HG03457 (cell line): ENCODE measurements around the gene RANGAP1.
"Not testable (repeated sequence)": the region's sequence is repeated elsewhere in the genome, so short reads cannot be mapped to it uniquely, and the experiment has no call there.

Experiments
- ATAC-seq: cut with Tn5 transposase; IDR thresholded peaks from one replicate; pipeline ENCODE4 v1.9.1; 2021; ENCODE audit warnings: moderate number of reproducible peaks; ENCODE audit not compliant: unreplicated experiment

The RANGAP1 gene

DNA sequence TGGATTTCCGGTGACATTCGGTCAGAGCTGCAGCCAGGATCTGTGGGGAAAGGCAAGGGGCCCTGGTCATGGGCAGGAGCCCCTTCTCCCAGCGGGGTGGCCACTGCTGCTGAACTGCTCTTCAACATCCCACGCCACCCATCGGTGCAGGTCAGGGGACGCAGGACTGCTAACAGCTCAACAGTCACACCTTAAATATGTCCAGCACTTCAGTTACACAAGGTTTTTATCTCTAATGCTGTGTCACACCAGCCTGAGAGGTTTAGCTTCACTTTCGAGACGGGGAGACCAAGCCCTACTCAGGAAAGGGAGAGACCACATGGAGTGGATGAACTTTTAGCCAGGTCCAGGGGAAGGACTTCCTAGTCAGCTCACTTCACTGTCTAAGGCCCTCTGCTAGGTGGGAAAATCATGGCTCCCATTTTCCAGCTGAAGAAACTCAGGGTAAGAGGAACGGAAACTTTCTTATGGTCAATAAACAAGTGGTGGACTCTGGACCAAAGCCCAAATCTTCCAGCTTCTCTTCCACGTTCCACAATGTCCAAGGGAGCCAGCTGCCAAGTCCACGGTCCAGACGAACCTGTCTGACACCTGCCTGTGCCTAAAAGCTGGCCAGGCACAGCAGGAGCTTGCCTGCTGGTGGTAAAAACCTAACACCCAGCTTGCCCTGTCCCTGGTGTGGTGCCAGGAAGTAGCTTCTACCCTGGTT lies 24.3 kb downstream of the RANGAP1 start:
- ATAC-seq: no peak

DNA sequence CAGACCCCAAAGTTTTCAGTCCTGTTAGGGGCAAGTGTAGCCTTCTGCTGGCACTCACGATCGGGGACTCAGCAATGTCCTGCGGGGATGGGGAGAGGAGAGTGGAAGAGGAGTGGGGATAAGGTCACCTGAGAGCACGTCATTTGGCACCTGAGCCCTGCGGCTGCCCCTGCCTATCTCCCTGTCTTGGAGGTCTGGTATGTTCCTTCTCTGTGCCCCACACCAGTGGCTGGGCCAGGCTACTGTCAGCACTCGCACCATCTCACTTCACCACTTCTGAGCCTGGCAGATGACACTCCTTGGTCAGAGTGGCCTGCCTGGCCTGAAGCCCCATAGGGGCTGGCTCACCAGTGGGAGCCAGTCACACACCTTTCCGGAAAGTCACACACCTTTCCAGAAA lies 25.1 kb downstream of the RANGAP1 start:
- no peak for ATAC-seq

DNA sequence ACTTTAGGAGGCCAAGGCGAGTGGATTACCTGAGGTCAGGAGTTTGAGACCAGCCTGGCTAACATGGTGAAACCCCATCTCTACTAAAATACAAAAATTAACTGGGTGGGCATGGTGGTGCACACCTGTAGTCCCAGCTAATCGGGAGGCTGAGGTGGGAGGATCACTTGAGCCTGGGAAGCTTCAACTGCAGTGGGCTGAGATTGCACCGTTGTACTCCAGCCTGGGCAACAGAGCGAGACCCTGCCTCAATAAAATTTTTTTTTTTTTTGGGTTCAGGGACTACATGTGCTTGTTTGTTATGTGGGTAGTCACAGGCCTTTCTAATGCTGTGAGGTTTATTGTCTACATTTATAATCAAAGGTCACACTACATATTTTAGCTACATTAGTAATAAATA lies 26.2 kb downstream of the RANGAP1 start:
- not testable (repeated sequence) for ATAC-seq

DNA sequence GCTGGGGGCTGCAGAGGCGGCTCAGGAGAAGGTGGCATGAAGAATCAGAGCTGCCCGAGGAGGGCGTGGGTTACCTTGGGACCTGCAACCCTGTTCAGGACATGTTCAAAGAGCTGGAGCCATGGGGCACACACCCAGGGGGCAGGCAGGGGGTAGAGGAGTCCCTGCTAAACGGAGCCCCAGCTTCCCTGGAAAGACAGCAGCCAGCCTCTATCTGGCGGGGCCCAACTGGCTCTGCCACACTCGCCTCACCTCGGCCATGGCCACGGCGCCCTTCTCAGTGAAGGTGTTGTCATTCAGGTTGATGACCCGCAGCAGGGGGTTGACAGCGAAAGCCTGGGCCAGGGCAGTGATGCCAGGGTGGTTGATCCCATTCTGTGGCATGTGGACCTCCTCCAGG lies 28.3 kb downstream of the RANGAP1 start:
- no peak for ATAC-seq

DNA sequence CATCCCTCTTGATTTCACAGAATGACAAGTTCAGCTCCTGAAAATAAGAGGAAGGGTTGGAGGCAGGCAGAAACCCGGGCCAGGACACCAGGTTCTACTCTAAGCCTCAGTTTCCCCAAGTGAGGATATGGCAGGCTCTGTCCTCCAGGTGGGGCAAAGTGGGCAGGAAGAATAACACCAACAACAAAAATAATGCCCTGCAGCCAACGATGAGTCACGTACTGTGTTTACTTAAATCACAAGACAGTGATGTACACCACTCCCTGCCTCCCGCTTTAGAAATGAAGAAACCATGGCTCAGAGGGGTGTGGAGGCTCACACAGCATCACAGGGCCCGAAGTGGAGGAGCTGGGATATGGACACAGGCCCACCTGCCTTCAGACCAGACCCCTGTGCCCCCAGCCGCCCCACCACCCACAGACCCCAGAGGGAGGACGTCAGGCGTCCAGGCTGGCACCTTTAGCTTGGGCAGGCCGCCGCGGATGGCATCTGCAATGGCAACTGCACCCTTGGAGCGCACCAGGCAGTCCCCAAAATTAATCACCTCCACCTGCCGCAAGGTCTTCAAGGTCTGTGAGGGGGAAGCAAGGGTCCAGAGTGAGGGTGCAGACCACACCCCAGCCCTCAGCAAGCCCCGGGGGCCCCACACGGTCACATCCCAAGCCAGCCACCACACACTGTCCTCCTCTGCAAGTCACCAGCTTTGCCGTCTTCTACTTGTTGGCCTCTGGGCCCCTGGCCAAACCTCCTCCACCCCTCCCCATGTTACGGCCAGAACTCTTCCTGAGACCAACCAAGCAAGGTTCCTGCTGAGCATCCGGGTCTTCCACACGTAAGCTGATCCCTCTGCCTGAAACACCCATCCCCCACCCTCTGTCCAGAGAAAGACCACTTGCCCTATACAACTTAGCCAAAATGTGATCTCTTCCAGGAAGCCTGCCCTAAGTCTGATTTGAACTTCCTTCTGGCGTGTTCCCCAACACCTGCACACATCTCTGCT lies 29.4 kb downstream of the RANGAP1 start:
- no peak for ATAC-seq

DNA sequence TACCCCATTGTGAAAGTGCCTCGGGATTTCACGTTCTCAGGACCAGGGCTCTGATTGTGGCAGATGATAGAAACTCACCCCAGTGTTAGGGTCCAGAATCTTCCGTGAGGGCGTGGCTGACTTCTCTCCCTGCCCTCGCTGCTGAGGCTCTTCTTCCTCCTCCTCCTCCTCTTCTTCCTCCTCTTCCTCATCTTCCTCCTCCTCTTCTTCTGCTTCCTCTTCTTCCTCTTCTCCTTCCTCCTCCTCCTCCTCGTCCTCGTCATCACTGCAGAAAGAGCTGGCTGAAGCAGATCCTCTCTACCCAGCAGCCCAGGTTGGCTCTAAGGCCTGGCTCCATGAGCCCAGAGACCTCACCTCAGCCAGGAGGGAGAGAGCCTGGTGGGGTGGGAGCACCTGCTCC lies 31.8 kb downstream of the RANGAP1 start:
- no peak for ATAC-seq

DNA sequence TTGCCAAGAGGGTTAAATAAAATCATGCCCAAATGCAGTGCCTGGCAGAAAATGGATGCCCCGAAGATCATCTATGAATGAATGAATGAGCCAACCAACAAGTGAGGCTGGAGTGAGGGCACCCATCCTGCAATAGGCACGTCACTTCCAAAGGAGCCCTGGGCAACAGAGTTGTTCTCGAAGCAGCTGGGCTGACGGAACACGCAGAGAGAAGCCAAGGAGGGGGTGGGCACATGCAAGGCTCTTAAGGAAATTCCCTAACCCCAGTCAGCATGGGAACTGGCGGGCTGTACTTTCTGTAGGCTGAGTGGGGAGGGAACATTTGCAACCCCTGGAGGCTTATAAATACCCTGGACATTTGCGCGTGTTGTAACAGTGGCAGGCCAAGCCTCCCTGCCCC lies 33.6 kb downstream of the RANGAP1 start:
- ATAC-seq: no peak

DNA sequence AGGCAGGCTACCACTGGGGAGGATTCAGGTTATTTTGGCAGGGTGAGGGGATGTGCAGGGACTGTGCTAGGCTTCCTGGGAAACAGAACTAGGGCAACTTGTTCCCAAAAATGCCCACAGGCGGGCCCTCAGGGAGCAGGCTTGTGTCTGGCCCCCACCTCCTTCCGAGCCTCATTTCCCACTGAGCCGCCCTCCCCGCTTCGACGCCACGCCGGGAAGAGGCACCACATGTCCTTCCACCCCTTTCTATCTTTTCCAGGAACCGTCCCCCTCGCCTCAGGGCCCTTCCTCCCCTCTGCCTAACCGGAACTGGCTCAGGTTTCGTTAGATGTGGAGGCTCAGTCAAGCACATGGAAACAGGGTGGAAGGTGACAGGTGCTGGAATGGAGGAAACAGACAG lies 35.9 kb downstream of the RANGAP1 start:
- no peak for ATAC-seq

DNA sequence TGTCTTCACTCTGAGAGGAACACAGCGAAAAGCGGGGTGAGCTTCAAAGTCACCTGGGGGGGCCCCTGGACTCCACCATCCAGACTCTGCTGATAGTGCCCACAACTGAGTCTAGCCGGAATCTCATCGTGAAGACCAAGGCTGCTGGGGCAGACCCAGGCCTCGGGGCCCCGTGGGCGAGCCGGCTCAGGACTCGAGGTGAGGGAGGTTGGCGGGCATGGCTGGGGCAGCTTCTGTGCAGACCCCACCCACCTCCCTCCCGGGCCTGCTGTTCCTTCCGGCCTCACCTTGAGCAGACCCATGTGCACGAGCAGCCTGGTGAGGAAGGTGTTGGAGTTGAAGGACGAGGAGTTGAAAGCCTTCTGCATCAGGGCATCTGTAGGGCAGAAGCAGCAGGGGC lies 36.5 kb downstream of the RANGAP1 start:
- ATAC-seq: no peak

DNA sequence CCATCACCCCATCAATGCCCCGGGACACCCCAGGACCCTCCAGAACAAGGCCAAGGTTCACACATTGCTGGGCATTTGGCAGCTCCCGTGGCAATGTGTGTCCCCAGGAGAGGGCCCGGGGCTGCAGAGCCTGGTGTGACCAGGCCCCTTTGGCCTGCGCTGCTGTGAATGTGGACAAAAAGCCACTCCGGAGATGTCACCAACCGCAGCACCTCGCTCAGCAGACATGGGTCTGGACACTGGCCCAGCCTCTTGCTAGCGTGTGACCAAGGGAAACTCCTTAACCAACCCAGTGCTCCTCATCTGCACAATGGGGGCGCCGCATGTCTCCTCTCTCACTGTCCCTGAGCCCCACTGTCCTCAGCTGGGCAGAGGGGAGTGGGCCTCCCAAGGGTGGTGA lies 37.2 kb downstream of the RANGAP1 start:
- ATAC-seq: no peak

DNA sequence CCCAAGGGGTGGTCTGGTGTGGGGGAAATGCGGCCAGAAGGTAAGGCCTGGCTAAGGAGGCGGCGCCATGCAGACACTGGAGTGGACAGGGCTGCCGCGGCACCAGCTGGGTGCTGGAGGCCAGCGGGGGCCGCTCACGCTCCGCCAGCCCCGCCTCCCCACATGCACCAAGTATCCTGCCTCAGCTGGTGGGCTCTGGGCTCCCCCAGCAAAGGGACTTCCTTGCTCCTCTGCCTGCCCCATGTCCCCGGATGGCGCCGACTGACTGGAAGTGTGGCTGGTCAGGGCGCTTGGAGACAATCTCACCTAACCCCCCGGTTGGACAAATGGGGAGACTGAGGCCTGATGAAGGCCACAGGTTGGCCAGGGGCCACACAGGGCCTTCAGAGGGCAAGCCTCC lies 37.7 kb downstream of the RANGAP1 start:
- no peak for ATAC-seq

DNA sequence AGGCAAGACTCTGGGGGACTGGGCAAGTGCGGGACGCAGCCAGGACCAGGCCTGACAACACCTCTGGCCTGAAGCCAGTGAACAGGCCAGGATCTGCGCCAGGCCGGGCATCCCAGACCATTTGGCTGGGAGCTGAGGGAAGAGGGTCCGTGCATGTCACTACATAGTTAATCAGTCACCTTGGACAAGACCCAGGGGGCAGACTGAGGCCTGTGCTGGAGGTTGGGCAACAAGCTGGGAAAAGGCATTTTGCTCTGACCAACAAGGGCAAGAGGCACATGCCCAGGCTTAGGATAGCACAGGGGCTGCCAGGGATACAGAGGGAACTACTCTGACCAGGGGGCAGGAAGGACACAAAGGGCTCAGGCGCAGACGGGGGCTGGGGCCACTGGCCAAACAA lies 38.3 kb downstream of the RANGAP1 start:
- no peak for ATAC-seq

DNA sequence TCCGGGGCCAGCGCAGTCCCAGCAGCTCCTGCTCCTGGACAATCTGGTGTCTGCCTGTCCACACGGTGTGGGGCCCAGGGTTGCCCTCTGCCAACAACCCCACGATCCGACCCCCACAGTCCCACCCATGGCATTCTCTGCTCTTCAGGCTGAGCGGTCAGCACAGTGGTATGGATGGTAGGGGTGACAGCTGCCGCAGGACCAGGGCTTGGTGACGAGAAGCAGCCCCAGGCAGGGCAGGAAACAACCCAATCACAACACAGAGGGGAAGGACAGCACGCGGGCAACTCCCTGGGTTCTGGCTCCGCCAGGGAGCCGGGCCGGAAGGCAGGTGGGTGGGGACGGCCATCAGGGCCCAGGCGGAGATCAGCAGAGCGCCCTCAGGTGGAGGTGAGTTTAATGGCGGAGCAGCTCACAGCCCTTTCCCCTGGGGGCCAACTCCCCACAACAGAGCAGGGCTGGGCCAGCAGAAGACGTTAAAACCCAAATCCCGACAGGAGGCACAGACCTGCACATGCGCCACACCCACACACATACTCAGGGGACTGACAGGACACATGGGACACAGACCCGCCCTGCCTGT lies 40.0 kb downstream of the RANGAP1 start:
- no peak for ATAC-seq

DNA sequence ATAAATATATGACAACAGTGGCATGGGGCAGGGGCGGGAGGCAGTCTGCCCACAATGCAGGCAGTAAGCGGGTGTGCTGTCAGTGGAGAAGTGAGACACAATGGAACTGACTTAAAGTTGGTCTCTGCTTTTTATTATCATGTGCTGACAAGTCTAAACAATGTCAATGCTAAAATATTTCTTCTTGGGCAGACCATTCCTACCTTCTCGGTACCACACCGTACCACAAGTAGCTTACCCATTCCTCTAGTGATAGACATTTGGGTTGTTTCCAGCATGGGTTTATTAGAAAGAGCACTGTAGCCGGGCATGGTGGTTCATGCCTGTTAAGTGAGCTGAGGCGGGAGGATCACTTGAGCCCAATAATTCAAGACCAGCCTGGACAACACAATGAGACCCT lies 42.6 kb downstream of the RANGAP1 start:
- no peak for ATAC-seq

DNA sequence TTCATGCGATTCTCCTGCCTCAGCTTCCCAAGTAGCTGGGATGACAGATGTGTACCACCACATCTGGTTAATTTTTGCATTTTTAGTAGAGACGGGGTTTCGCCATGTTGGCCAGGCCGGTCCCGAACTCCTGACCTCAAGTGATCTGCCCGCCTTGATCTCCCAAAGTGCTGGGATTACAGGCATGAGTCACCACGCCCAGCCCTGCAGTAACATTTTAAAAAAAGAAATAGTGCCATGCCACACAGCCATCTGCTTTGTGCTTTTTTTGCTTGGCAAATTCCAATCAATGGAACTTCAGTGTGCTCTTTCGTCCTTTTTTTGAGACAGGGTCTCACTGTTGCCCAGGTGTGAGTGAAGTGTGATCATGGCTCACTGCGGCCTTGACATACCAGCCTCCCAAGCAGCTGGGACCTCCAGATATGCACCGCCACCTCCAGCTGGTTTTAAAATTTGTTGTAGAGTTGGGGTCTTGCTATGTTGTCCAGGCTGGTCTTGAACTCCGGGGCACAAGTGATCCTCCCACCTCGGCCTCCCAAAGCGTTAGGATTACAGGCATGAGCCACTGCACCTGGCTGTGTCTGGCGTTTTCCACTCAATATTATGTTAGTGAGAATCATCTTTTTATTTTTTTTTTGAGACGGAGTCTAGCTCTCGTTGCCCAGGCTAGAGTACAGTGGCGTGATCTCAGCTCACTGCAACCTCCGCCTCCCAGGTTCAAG lies 43.4 kb downstream of the RANGAP1 start:
- no peak for ATAC-seq

DNA sequence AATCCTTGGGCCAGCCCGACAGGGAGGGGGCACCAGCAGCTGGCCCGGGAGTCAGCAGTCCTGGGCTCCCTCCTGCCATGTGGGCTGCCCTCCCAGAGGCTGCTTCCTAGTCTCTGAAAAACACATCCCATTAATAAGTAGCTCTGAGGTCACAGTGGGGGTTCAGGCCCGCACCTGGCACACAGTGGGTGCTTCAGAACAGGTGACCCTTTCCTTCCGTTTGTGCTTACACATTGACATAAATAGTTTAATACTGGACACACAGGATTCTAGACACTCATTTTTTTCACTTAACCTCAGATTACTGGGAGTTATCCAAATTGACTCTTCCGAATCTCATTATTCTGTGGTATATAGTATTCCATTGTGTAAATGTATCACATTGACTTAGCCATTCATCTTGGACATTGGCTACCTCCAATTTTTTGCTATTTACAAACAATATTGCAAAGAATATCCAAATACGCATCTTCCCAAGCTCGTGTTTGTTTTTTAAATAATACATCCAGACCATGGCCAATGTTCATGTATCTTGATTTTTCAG lies 44.8 kb downstream of the RANGAP1 start:
- ATAC-seq: no peak

DNA sequence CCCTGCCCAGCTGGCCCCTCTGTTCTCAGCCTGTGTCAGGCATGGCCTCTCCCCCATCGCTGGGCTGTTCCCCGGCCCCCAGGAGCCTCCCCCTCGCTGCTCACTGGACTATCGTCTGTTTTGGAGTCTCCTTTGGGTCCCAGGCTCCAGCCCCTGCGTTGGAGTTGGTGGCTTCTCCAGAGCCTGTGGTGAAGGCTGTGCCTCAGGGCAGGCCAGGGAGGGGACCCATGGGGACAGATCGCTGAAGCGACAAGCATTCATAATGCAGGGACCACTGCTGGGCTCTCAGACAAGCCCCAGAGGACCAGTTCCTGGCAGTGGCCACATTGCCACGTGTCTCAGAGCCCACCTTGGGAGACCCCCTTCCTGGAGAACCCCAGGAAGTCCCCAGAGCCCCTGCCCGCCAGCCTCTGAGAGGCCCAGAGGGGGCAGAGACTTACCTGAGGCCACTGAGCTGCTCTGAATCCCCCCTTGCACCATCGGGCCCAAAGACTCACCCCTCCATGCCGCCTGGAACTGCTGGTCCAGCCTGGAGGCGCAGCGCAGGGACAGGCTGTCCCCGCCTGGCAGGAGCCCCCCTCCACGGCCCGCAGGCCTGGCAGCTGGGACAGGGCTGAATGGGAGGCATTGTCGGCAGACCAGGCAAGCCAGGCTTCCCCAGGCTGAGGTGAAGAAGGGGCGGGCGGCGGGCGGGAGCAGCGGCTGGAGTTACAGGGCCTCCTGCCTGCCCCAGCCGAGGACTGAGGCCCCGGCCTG lies 45.4 kb downstream of the RANGAP1 start, which contains the start of gene CHADL:
Gene CHADL (minus strand): TSS at position 555 of the 756 bp plus-strand sequence. CDS start 50 bp downstream, at position 505.
- ATAC-seq: no peak

DNA sequence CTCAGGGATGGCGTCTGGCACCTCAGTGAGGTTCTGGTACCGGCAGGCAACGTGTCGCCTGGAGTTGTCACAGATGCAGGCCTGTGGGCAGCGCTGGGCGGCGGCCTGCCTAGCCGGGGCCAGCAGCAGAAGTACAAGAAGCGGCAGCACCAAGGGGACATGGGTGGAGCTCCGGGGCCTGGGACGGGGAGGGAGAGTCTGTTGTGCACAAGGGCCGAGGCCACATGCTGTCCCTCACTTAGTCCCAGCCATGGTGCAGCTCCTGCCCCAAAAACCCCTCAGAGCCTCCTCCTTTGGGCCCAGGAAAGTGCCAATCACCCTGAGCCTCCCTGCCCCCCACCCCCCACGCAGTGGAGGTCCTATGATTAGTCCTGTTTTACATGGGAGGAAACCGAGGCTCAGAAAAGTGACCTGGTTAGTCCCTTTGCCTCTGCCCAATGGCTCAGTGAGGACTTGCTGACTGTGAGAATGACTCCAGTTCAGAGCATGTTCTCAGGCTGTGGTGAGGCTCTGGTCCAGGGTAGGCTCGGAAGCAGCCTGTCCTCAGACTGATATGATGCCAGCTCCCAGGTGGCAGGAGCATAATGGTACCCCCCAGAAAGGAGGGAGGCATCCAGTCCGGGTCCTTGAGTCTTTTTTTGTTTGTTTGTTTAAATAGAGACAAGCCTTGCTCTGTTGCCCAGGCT lies 46.4 kb downstream of the RANGAP1 start:
- no peak for ATAC-seq
